ENCODE results near the gene CDH4. TPM values are rescaled to one million over a fixed set of nuclear protein-coding genes. Genes with fewer than 3 reads are reported as not detected.

The CDH4 gene
- total and polyA plus RNA-seq, 12 donors, result 0.04 to 0.25 (median 0.08) TPM; not detected in 5

DNA sequence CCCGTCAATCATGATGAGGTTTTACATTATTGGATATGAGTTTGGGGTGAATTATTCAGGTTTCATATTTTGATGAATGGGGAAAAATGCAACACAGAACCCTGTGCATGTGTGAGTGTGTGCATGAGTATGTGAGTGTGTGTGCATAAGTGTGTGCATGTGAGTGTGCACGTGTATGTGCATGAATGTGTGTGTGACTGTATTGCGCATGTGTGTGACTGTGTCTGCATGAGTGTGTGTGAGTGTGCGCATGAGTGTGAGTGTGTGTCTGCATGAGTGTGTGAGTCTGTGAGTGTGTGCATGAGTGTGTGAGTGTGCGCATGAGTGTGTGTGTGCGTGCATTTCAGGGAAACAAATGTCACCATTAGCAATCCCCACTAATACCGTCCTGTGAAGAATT, 18.5 kb upstream of the CDH4 start:
- H3K4me3 ChIP-seq, result no peak overlapping the region
- no peaks in the 10 kb centered on the region for H3K36me3 ChIP-seq
- peaks cover 0 to 22% (median 8%) of the 10 kb centered on the region in 11 donors for H3K9me3 ChIP-seq
- no peak for ATAC-seq
- intact Hi-C loops (cut with DNase I), result loop anchor here in 2 of 10 donors (10.0 kb wide), 1 partner anchor 1019 kb away; no protein-coding TSS in a partner anchor
- 90 to 93% methylated on average over 7 of the region's 7 CpGs for WGBS, 2 donors
- no peaks in the 10 kb centered on the region for H3K4me1 ChIP-seq
- H3K27me3 ChIP-seq, result peaks cover 0 to 26% (median 6%) of the 10 kb centered on the region in 7 donors
- no peak overlapping the region for H3K27ac ChIP-seq
- TF ChIP-seq, protein P1, sequence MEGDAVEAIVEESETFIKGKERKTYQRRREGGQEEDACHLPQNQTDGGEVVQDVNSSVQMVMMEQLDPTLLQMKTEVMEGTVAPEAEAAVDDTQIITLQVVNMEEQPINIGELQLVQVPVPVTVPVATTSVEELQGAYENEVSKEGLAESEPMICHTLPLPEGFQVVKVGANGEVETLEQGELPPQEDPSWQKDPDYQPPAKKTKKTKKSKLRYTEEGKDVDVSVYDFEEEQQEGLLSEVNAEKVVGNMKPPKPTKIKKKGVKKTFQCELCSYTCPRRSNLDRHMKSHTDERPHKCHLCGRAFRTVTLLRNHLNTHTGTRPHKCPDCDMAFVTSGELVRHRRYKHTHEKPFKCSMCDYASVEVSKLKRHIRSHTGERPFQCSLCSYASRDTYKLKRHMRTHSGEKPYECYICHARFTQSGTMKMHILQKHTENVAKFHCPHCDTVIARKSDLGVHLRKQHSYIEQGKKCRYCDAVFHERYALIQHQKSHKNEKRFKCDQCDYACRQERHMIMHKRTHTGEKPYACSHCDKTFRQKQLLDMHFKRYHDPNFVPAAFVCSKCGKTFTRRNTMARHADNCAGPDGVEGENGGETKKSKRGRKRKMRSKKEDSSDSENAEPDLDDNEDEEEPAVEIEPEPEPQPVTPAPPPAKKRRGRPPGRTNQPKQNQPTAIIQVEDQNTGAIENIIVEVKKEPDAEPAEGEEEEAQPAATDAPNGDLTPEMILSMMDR (IDR thresholded peaks at IDR 0.05), result no peak
- no peak for DNase-seq

DNA sequence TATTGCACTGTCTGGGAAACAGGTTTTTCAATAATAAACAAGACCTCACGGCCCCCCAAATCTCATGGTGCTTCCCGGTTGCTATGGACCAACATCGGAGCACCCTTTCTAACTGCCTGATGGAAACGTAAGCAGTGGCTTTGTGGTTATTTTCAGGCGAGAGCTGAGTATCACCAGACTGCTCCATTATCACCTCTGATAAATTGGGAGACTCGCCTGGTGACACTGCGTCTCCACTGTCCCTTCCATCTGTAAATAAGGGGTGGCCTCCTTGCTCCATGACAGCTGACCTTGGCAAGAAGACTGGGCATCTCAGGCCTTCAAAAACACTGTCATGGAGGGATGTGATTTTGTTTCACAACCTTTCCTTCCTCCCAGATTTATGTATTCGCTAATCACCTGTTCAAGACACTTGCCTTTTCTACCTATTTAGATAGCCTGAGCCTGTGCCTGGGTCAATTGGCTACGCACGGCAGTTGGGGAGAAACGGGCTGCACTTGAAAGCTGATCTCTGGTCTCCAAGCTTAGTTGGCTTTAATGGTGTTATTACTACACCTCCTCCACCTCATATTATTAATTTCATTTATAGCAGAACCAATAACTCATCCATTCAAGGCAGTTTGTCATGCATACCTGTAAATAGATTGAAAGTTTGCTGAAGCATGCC, 17.7 kb upstream of the CDH4 start:
- no peak overlapping the region for H3K4me3 ChIP-seq
- TF ChIP-seq, protein P1 (IDR thresholded peaks at IDR 0.05), result no peak
- 48 to 53% methylated on average over 11 of the region's 11 CpGs for WGBS, 2 donors
- peaks cover 0 to 26% (median 6%) of the 10 kb centered on the region in 7 donors for H3K27me3 ChIP-seq
- no peak for DNase-seq
- peak in 2 of 8 donors; percentile 66 to 67 for ATAC-seq
- no peak overlapping the region for H3K27ac ChIP-seq
- no peaks in the 10 kb centered on the region for H3K36me3 ChIP-seq
- intact Hi-C loops (cut with DNase I), result loop anchor here in 2 of 10 donors (10.0 kb wide), 1 partner anchor 1020 kb away; no protein-coding TSS in a partner anchor
- H3K4me1 ChIP-seq, result no peaks in the 10 kb centered on the region
- H3K9me3 ChIP-seq, result peaks cover 0 to 22% (median 8%) of the 10 kb centered on the region in 11 donors

DNA sequence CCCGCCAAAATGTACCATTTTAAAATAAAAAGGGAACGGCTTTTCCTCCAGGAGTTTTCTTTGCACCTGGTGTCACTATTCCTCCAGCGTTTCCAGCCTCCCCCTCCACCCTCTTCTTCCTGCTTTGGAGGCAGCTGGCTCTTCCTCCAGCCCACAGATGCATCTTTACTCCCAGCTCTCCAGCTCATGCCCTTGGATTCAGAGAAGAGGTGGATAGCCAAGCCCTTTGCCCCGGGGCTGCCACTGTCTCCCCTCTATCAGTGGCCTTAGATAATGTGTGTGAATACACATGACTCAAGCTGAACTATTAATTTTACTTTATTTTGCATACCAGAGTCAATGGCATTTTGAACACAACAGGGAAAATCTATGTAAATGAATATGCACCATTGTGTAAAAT, 15.3 kb upstream of the CDH4 start:
- TF ChIP-seq, protein P1 (IDR thresholded peaks at IDR 0.05), result no peak
- ATAC-seq (no peak), DNase-seq (no peak)
- Histone ChIP-seq H3K27ac (no peak overlapping the region), H3K36me3 (no peaks in the 10 kb centered on the region), H3K4me1 (no peaks in the 10 kb centered on the region), H3K4me3 (no peak overlapping the region), H3K27me3 (peaks cover 0 to 31% (median 8%) of the 10 kb centered on the region in 7 donors), H3K9me3 (peaks cover 0 to 23% (median 7%) of the 10 kb centered on the region in 11 donors)
- 42 to 59% methylated on average over 4 of the region's 4 CpGs for WGBS, 2 donors
- intact Hi-C loops (cut with DNase I), result loop anchor here in 2 of 10 donors (10.0 kb wide), 1 partner anchor 1022 kb away; no protein-coding TSS in a partner anchor

DNA sequence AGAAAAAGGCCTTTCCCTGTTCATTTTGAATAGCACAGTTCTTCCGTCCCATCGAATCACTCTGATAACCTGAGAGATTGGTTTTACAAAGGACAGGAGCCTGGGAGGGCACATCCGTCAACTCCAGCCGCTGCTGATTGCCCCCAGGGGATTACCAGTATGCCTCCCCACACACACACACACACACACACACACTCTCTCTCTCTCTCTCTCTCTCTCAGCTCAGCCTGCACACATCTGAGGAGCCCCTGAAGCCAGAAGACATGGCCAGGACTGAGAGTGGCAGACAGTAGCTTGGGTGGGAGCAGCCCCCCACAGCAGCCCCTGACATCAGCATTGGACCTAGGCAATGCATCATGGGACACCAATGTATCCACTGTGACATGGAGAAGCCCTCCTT, 13.2 kb upstream of the CDH4 start:
- H3K4me3 ChIP-seq, result no peak overlapping the region
- H3K27ac ChIP-seq, result no peak overlapping the region
- H3K27me3 ChIP-seq, result peaks cover 0 to 33% (median 8%) of the 10 kb centered on the region in 7 donors
- peaks cover 0 to 20% (median 7%) of the 10 kb centered on the region in 11 donors for H3K9me3 ChIP-seq
- ATAC-seq (no peak), DNase-seq (no peak)
- intact Hi-C loops (cut with DNase I), result loop anchor here in 2 of 10 donors (10.0 kb wide), 1 partner anchor 1024 kb away; no protein-coding TSS in a partner anchor
- TF ChIP-seq, protein P1 (IDR thresholded peaks at IDR 0.05), result no peak
- H3K36me3 ChIP-seq, result no peaks in the 10 kb centered on the region
- no peaks in the 10 kb centered on the region for H3K4me1 ChIP-seq
- WGBS, 2 donors, result 31 to 40% methylated on average over 4 of the region's 4 CpGs

All from heart right ventricle (tissue), 16 donors.